ENCODE data around the gene BCAR1.

The BCAR1 gene

DNA sequence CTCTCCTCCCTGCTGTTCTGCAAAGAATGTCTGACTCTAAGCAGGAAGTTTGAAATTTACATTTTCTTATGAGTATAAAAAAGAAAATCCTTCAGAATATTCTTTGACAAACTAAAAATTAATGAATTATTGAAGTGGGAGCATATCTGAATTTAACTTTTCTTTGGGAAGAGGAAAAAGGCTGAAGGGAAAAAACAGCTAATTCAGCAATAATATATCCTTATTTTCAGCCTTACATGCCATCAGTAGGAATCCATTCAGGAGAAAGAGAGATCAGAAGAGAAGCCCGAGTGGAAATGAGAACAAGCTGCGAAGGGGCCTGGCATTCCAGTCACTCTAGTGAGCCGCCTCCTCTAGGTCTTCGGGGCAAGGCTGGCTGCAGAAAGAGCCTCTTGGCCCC is 41.7 kb upstream of the BCAR1 start:
- DNase-seq = no peak
- Histone ChIP-seq H3K4me1 (peaks cover 8% of the 10 kb centered on the region; the same call in 1 of the 2 replicates), H3K9me3 (no peaks in the 10 kb centered on the region), H3K36me3 (peaks cover 22% of the 10 kb centered on the region), H3K27me3 (no peaks in the 10 kb centered on the region), H3K4me3 (ENCODE audit: low read depth, low read length) (no peak overlapping the region)
- TF ChIP-seq, protein P1, sequence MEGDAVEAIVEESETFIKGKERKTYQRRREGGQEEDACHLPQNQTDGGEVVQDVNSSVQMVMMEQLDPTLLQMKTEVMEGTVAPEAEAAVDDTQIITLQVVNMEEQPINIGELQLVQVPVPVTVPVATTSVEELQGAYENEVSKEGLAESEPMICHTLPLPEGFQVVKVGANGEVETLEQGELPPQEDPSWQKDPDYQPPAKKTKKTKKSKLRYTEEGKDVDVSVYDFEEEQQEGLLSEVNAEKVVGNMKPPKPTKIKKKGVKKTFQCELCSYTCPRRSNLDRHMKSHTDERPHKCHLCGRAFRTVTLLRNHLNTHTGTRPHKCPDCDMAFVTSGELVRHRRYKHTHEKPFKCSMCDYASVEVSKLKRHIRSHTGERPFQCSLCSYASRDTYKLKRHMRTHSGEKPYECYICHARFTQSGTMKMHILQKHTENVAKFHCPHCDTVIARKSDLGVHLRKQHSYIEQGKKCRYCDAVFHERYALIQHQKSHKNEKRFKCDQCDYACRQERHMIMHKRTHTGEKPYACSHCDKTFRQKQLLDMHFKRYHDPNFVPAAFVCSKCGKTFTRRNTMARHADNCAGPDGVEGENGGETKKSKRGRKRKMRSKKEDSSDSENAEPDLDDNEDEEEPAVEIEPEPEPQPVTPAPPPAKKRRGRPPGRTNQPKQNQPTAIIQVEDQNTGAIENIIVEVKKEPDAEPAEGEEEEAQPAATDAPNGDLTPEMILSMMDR (IDR thresholded peaks at IDR 0.05; ENCODE audit: low read depth, low read length) = no peak

DNA sequence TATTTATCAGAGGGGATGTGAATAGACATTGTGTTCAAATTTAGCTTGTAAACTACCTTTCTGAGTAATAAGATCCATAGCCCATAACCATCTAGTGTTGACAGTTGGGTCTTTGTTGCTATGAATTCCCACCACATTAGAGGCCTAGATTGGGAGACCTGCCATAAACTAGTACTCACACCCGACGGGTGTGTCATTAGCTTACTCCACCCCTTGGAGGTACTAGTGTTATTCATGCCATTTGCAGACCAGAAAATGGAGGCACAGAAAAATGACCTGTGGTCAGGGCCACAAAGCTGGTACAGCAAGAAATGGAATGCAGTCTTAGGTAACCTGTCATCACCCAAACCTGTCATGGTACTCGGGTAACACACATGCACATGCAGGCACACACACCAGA is 41.3 kb upstream of the BCAR1 start:
- TF ChIP-seq, protein P1 (IDR thresholded peaks at IDR 0.05; ENCODE audit: low read depth, low read length) = no peak
- no peaks in the 10 kb centered on the region for H3K9me3 ChIP-seq
- no peak for DNase-seq
- no peaks in the 10 kb centered on the region for H3K27me3 ChIP-seq
- peaks cover 22% of the 10 kb centered on the region for H3K36me3 ChIP-seq
- H3K4me1 ChIP-seq = peaks cover 8% of the 10 kb centered on the region; the same call in 1 of the 2 replicates
- no peak overlapping the region for H3K4me3 ChIP-seq (ENCODE audit: low read depth, low read length)

DNA sequence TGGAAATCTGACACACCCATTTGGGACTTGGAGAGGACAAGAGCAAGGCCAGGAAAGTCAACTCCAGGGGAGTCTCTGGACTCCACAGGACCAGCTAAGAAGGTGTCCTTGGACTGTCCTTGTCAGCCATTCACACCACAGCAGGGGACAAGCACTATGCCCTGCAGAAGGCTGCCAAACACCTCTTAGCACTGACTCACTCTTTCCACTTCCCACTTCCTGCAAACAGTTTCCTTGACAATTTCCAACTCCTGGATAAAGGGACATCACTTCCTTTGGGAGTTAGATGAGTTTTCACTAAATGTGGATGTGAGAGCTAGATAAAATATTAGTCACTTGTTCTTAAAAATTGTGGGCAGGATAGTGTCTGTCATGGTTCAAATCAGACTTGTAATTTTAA is 37.8 kb upstream of the BCAR1 start:
- Histone ChIP-seq H3K27me3 (no peaks in the 10 kb centered on the region), H3K4me3 (ENCODE audit: low read depth, low read length) (no peak overlapping the region), H3K9me3 (no peaks in the 10 kb centered on the region), H3K4me1 (no peaks in the 10 kb centered on the region; the same call in 1 of the 2 replicates), H3K36me3 (peaks cover 18% of the 10 kb centered on the region)
- TF ChIP-seq, protein P1 (IDR thresholded peaks at IDR 0.05; ENCODE audit: low read depth, low read length) = no peak
- no peak for DNase-seq

DNA sequence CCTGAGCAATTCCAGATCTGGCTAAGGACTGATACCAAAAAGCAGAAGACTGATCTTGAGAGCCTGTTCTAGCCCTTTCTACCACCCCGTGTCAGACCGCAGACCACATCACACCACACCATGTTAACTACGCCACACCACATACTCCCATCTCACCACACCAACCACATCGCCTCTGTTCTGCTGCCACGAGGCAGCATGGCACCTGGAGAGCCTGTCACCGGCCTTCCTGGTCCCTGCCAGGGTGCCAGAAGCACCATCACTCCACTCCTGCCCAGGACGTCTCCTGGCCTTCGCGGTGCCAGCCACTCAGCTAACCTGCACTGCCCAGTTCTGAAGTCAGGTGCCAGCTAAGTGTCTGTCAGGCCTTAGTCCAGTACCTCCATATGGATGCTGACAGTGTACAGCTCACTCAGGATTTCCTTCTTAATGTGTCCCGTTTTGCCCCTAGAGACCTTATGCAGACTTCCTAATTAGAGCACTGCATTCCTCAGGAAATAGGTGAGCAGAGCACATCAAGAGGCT is 37.2 kb upstream of the BCAR1 start:
- Histone ChIP-seq H3K9me3 (no peaks in the 10 kb centered on the region), H3K4me1 (no peaks in the 10 kb centered on the region), H3K4me3 (ENCODE audit: low read depth, low read length) (no peak overlapping the region), H3K36me3 (peaks cover 18% of the 10 kb centered on the region), H3K27me3 (no peaks in the 10 kb centered on the region)
- TF ChIP-seq, protein P1 (IDR thresholded peaks at IDR 0.05; ENCODE audit: low read depth, low read length) = no peak
- no peak for DNase-seq

DNA sequence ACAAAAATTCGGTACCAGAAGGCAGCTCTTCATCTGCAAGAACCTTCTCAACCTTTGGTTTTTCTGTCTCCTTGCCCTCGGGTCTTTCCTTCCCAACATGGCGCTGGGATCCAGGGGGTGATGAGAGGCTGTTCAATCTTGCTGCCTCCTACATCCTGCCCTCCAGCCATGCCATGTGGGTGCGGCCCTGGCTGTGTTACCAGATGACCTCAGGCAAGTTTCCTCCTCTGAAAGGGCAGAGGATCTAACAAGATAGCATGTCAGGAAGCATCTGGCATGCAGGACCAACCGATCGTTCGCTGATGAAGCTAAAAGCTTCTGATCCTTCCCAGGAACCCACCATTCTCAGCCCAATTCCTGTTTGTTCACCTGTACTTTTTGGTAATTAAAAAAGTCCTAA is 36.8 kb upstream of the BCAR1 start:
- Histone ChIP-seq H3K27me3 (no peaks in the 10 kb centered on the region), H3K36me3 (peaks cover 14% of the 10 kb centered on the region), H3K9me3 (no peaks in the 10 kb centered on the region), H3K4me1 (0 out of 2 replicates have a peak, but pooled peaks cover under 1% of the 10 kb centered on the region), H3K4me3 (ENCODE audit: low read depth, low read length) (no peak overlapping the region)
- TF ChIP-seq, protein P1 (IDR thresholded peaks at IDR 0.05; ENCODE audit: low read depth, low read length) = no peak
- no peak for DNase-seq

DNA sequence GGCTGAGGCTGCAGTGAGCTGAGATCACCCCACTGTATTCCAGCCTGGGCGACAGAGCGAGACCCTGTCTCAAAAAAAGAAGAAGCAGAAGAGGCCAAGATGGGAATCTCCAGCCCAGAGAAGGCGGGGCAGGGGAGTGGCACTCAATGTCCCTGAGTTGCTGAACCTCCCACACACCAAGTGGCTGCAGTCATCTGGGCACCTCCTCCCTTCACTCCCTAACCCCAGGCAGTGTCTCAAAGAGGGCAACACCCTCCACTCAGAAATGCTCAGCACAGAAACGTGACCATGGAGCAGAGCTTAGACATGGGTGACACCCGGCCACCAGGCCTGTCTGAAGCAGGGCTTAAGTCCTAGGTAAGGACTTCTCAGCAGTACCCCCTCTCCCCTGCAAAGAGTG is 36.3 kb upstream of the BCAR1 start:
- Histone ChIP-seq H3K4me1 (peaks cover 5% of the 10 kb centered on the region; the same call in 1 of the 2 replicates), H3K27me3 (no peaks in the 10 kb centered on the region), H3K4me3 (ENCODE audit: low read depth, low read length) (no peak overlapping the region), H3K9me3 (no peaks in the 10 kb centered on the region), H3K36me3 (peaks cover 9% of the 10 kb centered on the region)
- DNase-seq = no peak
- TF ChIP-seq, protein P1 (IDR thresholded peaks at IDR 0.05; ENCODE audit: low read depth, low read length) = no peak
